GM19023 (cell line): ENCODE data around the gene FCN3.

ENCODE experiments used
- ATAC-seq: cut with Tn5 transposase; IDR thresholded peaks from one replicate; pipeline ENCODE4 v1.9.1; 2021; ENCODE audit warnings: mild to moderate bottlenecking, moderate library complexity; ENCODE audit not compliant: unreplicated experiment

FCN3 gene

GRCh38 chr1:27345272-27345671 lies 29.4 kb downstream of the FCN3 start:
- ATAC-seq, result no peak

- no peak for ATAC-seq
Measured at GRCh38 chr1:27343639-27344025, 31.0 kb downstream of the FCN3 start.

- ATAC-seq, result no peak
Measured at GRCh38 chr1:27342778-27343638, 31.6 kb downstream of the FCN3 start.

GRCh38 chr1:27342391-27342777 lies 32.2 kb downstream of the FCN3 start:
- ATAC-seq, result no peak

GRCh38 chr1:27341525-27342252 lies 32.9 kb downstream of the FCN3 start, which contains the start of gene SYTL1:
Gene SYTL1 (plus strand): TSS chr1:27342022. CDS start chr1:27345335, 3,313 bp downstream.
- peak; percentile 41 for ATAC-seq

GRCh38 chr1:27339213-27339612 lies 35.4 kb downstream of the FCN3 start:
- no peak for ATAC-seq

- no peak for ATAC-seq
Measured at GRCh38 chr1:27338751-27339150, 35.9 kb downstream of the FCN3 start.

GRCh38 chr1:27336756-27337155 lies 37.9 kb downstream of the FCN3 start:
- no peak for ATAC-seq

GRCh38 chr1:27335506-27336422 lies 38.9 kb downstream of the FCN3 start:
- ATAC-seq, result no peak

- ATAC-seq, result no peak
Measured at GRCh38 chr1:27333717-27334279, 40.8 kb downstream of the FCN3 start.

- ATAC-seq, result no peak
Measured at GRCh38 chr1:27332536-27333281, 41.9 kb downstream of the FCN3 start.

- ATAC-seq, result no peak
Measured at GRCh38 chr1:27331922-27332321, 42.7 kb downstream of the FCN3 start.

GRCh38 chr1:27331426-27331825 lies 43.2 kb downstream of the FCN3 start:
- no peak for ATAC-seq

GRCh38 chr1:27330786-27331185 lies 43.8 kb downstream of the FCN3 start:
- no peak for ATAC-seq

- ATAC-seq, result no peak
Measured at GRCh38 chr1:27327964-27328363, 46.7 kb downstream of the FCN3 start.

GRCh38 chr1:27325286-27325685 lies 49.3 kb downstream of the FCN3 start:
- ATAC-seq, result no peak

- no peak for ATAC-seq
Measured at GRCh38 chr1:27322569-27323240, 51.9 kb downstream of the FCN3 start.

- peak; percentile 91 for ATAC-seq
Measured at GRCh38 chr1:27321813-27322568, 52.6 kb downstream of the FCN3 start, which contains the start of gene TMEM222. Gene TMEM222 (plus strand): TSS chr1:27322163. CDS start chr1:27322198, 35 bp downstream.
